Measurements from ENCODE around the gene TRIM44. TPM values are rescaled to one million over a fixed set of nuclear protein-coding genes. Genes with fewer than 3 reads are reported as not detected.
"Not testable (repeated sequence)": the region's sequence is repeated elsewhere in the genome, so short reads cannot be mapped to it uniquely, and the experiment has no call there.

The TRIM44 gene
- total and polyA plus RNA-seq, 4 donors, result 27.6 to 65.0 (median 45.4) TPM

DNA sequence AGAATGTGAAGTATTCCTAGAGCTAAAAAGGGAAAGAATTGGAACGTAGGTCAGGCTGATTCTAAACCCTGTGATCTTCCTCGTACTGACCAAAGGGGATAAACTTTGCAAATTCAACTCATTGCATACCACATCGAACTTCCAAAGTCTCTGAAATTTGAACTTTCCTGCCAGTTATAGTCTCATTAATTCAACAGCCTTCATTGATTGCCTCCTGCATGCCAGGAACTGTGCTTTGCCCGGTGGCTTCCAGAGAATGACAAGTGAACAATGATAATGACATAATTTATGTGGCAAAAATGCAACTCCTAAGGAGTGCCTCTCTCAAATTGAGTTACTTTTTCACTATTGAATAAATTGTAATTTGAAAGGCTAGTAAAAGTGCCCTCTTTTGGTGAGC is 173.6 kb downstream of the TRIM44 start:
- H3K9me3 ChIP-seq (ENCODE audit: control insufficient read depth, insufficient read depth, low read length), result no peaks in the 10 kb centered on the region
- no peaks in the 10 kb centered on the region for H3K27me3 ChIP-seq (ENCODE audit: control insufficient read depth, insufficient read depth, low read length)
- no peak overlapping the region for H3K4me3 ChIP-seq (ENCODE audit: low read depth, low read length)
- no peak for DNase-seq (ENCODE audit: low read depth in 4 of 6, low spot score in 6 of 6)
- WGBS (ENCODE audit: insufficient coverage), result 60% methylated on average over 1 of the region's 4 CpGs
- H3K36me3 ChIP-seq (ENCODE audit: control insufficient read depth, insufficient read depth, low read length), result no peaks in the 10 kb centered on the region
- no peaks in the 10 kb centered on the region for H3K4me1 ChIP-seq (ENCODE audit: control insufficient read depth, insufficient read depth, low read length)
- no peak overlapping the region for H3K27ac ChIP-seq (ENCODE audit: low read depth, low read length)

DNA sequence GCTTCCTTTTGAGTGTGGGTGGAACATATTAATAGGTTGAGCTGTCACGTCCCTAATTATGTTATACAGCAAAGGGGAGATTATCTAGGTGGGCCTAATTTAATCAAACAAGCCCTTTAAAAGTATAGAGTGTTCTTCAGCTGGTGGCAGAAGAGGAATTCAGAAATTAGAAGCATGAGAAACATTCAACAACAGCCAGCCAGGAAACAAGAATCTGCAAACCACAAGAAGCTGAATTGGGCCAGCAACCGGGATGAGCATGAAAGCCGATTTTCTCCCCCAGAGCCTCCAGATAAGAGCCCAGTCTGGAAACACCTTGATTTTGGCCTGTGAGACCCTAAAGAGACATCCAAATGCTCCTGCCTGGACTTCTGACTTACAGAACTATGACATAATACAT is 175.5 kb downstream of the TRIM44 start:
- no peak overlapping the region for H3K27ac ChIP-seq (ENCODE audit: low read depth, low read length)
- 95% methylated on average over 2 of the region's 3 CpGs for WGBS (ENCODE audit: insufficient coverage)
- no peaks in the 10 kb centered on the region for H3K4me1 ChIP-seq (ENCODE audit: control insufficient read depth, insufficient read depth, low read length)
- no peaks in the 10 kb centered on the region for H3K36me3 ChIP-seq (ENCODE audit: control insufficient read depth, insufficient read depth, low read length)
- DNase-seq (ENCODE audit: low read depth in 4 of 6, low spot score in 6 of 6), result no peak
- H3K27me3 ChIP-seq (ENCODE audit: control insufficient read depth, insufficient read depth, low read length), result no peaks in the 10 kb centered on the region
- no peaks in the 10 kb centered on the region for H3K9me3 ChIP-seq (ENCODE audit: control insufficient read depth, insufficient read depth, low read length)
- no peak overlapping the region for H3K4me3 ChIP-seq (ENCODE audit: low read depth, low read length)

DNA sequence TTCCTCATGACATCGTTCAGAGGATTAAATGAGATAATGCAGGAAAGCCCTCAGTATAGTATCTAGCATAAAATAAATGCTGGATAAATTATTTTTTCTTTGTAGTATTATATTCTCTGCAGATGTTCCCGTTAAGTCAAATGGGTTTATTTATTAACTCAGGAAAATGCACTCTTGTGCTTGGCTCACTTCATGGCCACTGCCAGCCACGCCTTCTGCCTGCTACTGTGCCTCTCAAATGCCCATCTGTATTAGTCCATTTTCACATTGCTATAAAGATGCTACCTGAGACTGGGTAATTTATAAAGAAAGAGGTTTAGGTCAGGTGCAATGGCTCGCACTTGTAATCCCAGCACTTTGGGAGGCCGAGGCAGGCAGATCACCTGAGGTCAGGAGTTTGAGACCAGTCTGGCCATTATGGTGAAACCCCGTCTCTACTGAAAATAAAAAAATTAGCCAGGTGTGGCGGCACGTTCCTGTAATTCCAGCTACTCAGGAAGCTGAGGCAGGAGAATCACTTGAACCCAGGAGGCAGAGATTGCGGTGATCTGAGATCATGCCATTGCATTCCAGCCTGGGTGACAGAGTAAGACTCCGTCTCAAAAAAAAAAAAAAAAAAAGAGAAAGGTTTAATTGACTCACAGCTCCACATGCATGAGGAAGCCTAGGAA is 176.3 kb downstream of the TRIM44 start:
- H3K4me1 ChIP-seq (ENCODE audit: control insufficient read depth, insufficient read depth, low read length); H3K9me3 ChIP-seq (ENCODE audit: control insufficient read depth, insufficient read depth, low read length); H3K4me3 ChIP-seq (ENCODE audit: low read depth, low read length); H3K36me3 ChIP-seq (ENCODE audit: control insufficient read depth, insufficient read depth, low read length); DNase-seq (ENCODE audit: low read depth in 4 of 6, low spot score in 6 of 6); H3K27ac ChIP-seq (ENCODE audit: low read depth, low read length); H3K27me3 ChIP-seq (ENCODE audit: control insufficient read depth, insufficient read depth, low read length): not testable (repeated sequence)
- WGBS (ENCODE audit: insufficient coverage), result 97% methylated on average over 6 of the region's 10 CpGs

DNA sequence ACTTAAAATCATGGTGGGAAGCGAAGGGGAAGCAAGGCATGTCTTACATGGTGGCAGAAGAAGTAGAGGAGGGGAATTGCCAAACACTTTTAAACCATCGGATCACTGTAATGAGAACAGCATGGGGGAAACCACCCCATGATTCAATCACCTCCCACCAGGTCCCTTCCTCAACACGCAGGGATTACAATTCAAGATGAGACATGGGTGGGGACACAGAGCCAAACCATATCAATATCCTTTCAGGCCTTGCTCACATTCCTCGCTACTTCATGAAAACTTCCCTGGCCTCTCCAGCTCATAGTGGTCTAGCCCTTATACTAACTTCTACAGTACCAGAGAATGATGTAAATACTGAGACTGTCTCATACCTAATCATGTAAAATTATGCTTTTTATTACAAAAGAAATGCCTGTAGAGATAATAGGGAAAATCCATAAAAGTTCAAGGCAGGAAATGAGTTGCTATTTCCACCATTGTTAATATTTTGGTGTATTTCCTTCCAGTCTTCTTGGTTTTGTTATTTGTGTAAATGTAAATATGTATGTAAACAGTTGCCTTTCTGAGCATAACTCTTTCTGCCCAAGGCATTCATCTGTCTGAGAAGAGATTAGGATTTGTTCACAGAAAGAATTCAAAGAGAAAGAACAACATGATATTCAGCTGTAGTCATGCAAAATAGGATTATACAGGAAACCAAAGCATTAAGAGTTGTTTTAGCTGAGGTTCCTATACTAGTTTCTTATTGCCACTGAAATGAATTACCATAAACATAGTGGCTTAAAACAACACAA is 177.0 kb downstream of the TRIM44 start:
- Histone ChIP-seq H3K27ac (ENCODE audit: low read depth, low read length) (no peak overlapping the region), H3K27me3 (ENCODE audit: control insufficient read depth, insufficient read depth, low read length) (no peaks in the 10 kb centered on the region), H3K4me3 (ENCODE audit: low read depth, low read length) (no peak overlapping the region), H3K4me1 (ENCODE audit: control insufficient read depth, insufficient read depth, low read length) (no peaks in the 10 kb centered on the region), H3K9me3 (ENCODE audit: control insufficient read depth, insufficient read depth, low read length) (no peaks in the 10 kb centered on the region), H3K36me3 (ENCODE audit: control insufficient read depth, insufficient read depth, low read length) (no peaks in the 10 kb centered on the region)
- DNase-seq (ENCODE audit: low read depth in 4 of 6, low spot score in 6 of 6), result no peak
- WGBS (ENCODE audit: insufficient coverage), result 100% methylated on average over 1 of the region's 4 CpGs

DNA sequence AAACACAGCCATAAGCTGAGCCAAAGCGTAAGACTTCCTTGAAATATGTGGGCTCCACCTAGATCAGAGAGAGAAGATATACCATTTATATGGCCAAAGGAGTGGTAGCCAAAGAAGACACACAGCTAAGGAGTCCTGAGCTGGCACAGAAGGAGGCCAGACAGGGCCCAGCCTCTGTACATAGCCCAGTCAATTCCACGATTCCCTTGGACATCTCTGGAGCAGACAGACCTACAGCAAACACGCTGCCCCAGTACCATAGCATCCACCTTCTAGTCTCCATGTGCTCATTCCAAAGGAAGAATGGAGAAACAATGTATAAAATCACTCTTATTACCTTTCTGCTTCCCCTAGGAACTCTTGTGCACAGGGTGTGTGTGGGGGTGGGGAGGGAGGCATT is 179.2 kb downstream of the TRIM44 start:
- Histone ChIP-seq H3K4me1 (ENCODE audit: control insufficient read depth, insufficient read depth, low read length) (no peaks in the 10 kb centered on the region), H3K4me3 (ENCODE audit: low read depth, low read length) (no peak overlapping the region), H3K9me3 (ENCODE audit: control insufficient read depth, insufficient read depth, low read length) (no peaks in the 10 kb centered on the region), H3K36me3 (ENCODE audit: control insufficient read depth, insufficient read depth, low read length) (no peaks in the 10 kb centered on the region), H3K27me3 (ENCODE audit: control insufficient read depth, insufficient read depth, low read length) (no peaks in the 10 kb centered on the region), H3K27ac (ENCODE audit: low read depth, low read length) (no peak overlapping the region)
- no peak for DNase-seq (ENCODE audit: low read depth in 4 of 6, low spot score in 6 of 6)
- 100% methylated on average over 1 of the region's 3 CpGs for WGBS (ENCODE audit: insufficient coverage)

DNA sequence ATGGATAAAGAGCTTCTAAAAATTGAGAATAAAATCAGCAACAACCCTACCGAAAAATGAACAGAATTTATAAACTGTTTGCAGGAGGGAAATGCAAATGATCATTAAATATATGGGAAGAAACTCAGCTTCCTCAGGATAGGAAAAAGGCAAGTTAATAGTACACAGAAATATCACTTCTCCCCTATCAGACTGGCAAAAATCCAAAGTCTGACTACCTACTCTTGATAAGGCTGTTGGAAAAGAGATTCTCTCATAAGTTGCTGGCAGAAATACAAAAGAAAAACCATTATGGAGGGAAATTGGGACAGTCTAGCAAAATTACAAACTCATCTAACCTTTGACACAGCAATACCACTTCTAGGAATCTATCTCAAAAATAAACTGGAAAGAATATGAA is 180.4 kb downstream of the TRIM44 start:
- Histone ChIP-seq H3K4me3 (ENCODE audit: low read depth, low read length) (no peak overlapping the region), H3K4me1 (ENCODE audit: control insufficient read depth, insufficient read depth, low read length) (no peaks in the 10 kb centered on the region), H3K27ac (ENCODE audit: low read depth, low read length) (no peak overlapping the region), H3K27me3 (ENCODE audit: control insufficient read depth, insufficient read depth, low read length) (no peaks in the 10 kb centered on the region), H3K36me3 (ENCODE audit: control insufficient read depth, insufficient read depth, low read length) (no peaks in the 10 kb centered on the region), H3K9me3 (ENCODE audit: control insufficient read depth, insufficient read depth, low read length) (no peaks in the 10 kb centered on the region)
- no peak for DNase-seq (ENCODE audit: low read depth in 4 of 6, low spot score in 6 of 6)
- no CpG with 5 or more reads among the region's 1 CpG for WGBS (ENCODE audit: insufficient coverage)

DNA sequence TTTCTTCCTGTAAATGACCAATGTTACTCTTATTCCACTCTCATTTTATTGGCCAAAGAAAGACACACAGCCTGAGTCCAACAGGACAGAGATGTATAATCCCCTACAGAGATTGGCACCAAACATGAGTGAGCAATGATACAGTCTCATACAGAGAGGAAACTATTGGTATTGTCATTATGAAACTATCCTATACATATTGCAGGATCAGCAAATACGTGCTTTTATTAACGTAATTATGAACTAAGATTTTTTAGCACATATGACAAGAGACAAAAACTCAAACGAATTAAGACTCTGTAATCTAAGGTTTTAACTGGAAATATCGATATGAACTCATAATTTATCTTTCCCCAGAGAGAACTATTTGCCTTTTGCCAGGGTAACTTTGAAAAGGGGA is 182.0 kb downstream of the TRIM44 start:
- no peaks in the 10 kb centered on the region for H3K9me3 ChIP-seq (ENCODE audit: control insufficient read depth, insufficient read depth, low read length)
- DNase-seq (ENCODE audit: low read depth in 4 of 6, low spot score in 6 of 6), result no peak
- no peaks in the 10 kb centered on the region for H3K4me1 ChIP-seq (ENCODE audit: control insufficient read depth, insufficient read depth, low read length)
- no peak overlapping the region for H3K4me3 ChIP-seq (ENCODE audit: low read depth, low read length)
- no peaks in the 10 kb centered on the region for H3K36me3 ChIP-seq (ENCODE audit: control insufficient read depth, insufficient read depth, low read length)
- no peak overlapping the region for H3K27ac ChIP-seq (ENCODE audit: low read depth, low read length)
- WGBS (ENCODE audit: insufficient coverage), result no CpG with 5 or more reads among the region's 4 CpGs
- no peaks in the 10 kb centered on the region for H3K27me3 ChIP-seq (ENCODE audit: control insufficient read depth, insufficient read depth, low read length)

DNA sequence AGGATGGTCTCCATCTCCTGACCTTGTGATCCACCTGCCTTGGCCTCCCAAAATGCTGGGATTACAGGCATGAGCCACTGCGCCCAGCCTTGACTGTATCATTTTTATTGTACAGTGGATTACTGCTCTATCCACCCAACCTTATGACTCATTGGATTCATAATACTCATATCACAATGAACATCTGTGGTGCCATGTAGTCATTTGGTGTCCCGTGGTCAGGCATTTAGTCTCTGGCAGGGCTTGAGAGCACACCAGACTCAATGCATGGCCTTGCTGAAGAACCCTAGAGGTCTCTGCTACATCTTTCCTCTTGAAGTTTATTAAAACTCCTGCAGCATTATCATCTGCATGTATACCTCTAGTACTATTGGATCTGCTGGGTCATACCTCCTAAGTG is 183.3 kb downstream of the TRIM44 start:
- Histone ChIP-seq H3K27ac (ENCODE audit: low read depth, low read length) (no peak overlapping the region), H3K4me3 (ENCODE audit: low read depth, low read length) (no peak overlapping the region), H3K9me3 (ENCODE audit: control insufficient read depth, insufficient read depth, low read length) (no peaks in the 10 kb centered on the region), H3K36me3 (ENCODE audit: control insufficient read depth, insufficient read depth, low read length) (no peaks in the 10 kb centered on the region), H3K4me1 (ENCODE audit: control insufficient read depth, insufficient read depth, low read length) (no peaks in the 10 kb centered on the region), H3K27me3 (ENCODE audit: control insufficient read depth, insufficient read depth, low read length) (no peaks in the 10 kb centered on the region)
- no CpG with 5 or more reads among the region's 2 CpGs for WGBS (ENCODE audit: insufficient coverage)
- no peak for DNase-seq (ENCODE audit: low read depth in 4 of 6, low spot score in 6 of 6)

DNA sequence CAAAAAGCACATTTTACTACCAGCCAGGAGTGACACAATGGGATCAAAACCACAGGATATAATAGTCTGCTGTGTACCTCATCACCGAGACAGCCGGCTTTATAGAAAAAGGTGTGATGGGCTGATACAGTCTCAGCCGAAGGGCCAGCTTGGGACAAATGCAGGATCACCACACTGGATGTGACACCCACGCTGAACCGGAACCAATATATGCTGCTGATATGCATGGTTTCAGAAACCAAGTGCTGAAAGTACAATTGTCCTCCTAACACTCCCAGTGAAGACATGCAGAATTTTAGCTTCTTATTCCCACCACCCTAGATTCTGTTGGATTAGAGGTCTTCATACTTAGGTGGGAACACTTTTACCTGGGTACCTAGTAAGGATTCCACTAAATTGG is 184.3 kb downstream of the TRIM44 start:
- no peaks in the 10 kb centered on the region for H3K4me1 ChIP-seq (ENCODE audit: control insufficient read depth, insufficient read depth, low read length)
- H3K27me3 ChIP-seq (ENCODE audit: control insufficient read depth, insufficient read depth, low read length), result no peaks in the 10 kb centered on the region
- no peak overlapping the region for H3K4me3 ChIP-seq (ENCODE audit: low read depth, low read length)
- no peaks in the 10 kb centered on the region for H3K36me3 ChIP-seq (ENCODE audit: control insufficient read depth, insufficient read depth, low read length)
- no peak overlapping the region for H3K27ac ChIP-seq (ENCODE audit: low read depth, low read length)
- 95% methylated on average over 5 of the region's 5 CpGs for WGBS (ENCODE audit: insufficient coverage)
- no peaks in the 10 kb centered on the region for H3K9me3 ChIP-seq (ENCODE audit: control insufficient read depth, insufficient read depth, low read length)
- no peak for DNase-seq (ENCODE audit: low read depth in 4 of 6, low spot score in 6 of 6)

DNA sequence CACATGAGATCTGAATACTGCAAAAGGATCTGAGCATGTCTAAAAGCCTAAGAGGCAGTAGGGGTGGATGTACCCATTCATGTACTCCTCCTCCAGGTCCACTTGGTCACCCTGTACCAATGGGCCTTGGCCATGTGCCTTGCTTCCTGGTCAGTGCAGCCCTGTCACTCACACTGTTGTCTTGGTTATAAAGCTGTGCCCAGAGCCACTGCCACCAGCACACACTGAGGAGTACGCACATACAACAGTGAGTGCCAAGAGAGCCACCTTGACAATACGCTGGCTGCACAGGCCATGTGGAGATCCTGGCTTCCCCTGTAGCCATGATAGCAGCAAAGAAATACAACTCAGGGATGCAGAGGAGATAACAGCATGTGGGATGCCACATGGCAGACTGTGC is 184.9 kb downstream of the TRIM44 start:
- H3K27me3 ChIP-seq (ENCODE audit: control insufficient read depth, insufficient read depth, low read length), result no peaks in the 10 kb centered on the region
- peak in 1 of 6 donors; percentile 20 for DNase-seq (ENCODE audit: low read depth in 4 of 6, low spot score in 6 of 6)

More for the DNA sequence above, 184.9 kb downstream of the TRIM44 start:
- peaks cover 3% of the 10 kb centered on the region for H3K4me1 ChIP-seq (ENCODE audit: control insufficient read depth, insufficient read depth, low read length)
- no peaks in the 10 kb centered on the region for H3K9me3 ChIP-seq (ENCODE audit: control insufficient read depth, insufficient read depth, low read length)
- 54% methylated on average over 2 of the region's 2 CpGs for WGBS (ENCODE audit: insufficient coverage)
- H3K4me3 ChIP-seq (ENCODE audit: low read depth, low read length), result no peak overlapping the region
- no peaks in the 10 kb centered on the region for H3K36me3 ChIP-seq (ENCODE audit: control insufficient read depth, insufficient read depth, low read length)
- no peak overlapping the region for H3K27ac ChIP-seq (ENCODE audit: low read depth, low read length)

Data from spinal cord (tissue), 10 donors.